ENCODE measurements around the gene MAGI1.

Gene MAGI1

GRCh38 chr3:65762235-65762580 is 276.5 kb downstream of the MAGI1 start:
- no peak for ATAC-seq
- TF ChIP-seq ESRRG (CRISPR knock-in tag; IDR thresholded peaks at IDR 0.05) (no peak), ZNF70 (CRISPR knock-in tag; IDR thresholded peaks at IDR 0.05) (no peak), TOX (CRISPR knock-in tag; IDR thresholded peaks at IDR 0.05; ENCODE audit: borderline replicate concordance) (no peak), CREB5 (CRISPR knock-in tag; IDR thresholded peaks at IDR 0.05; ENCODE audit: low read depth) (no peak), CSRNP3 (CRISPR knock-in tag; IDR thresholded peaks at IDR 0.05) (no peak), CSDC2 (CRISPR knock-in tag; IDR thresholded peaks at IDR 0.05) (no peak), OSR1 (CRISPR knock-in tag; IDR thresholded peaks at IDR 0.05) (no peak), BACH2 (CRISPR knock-in tag; IDR thresholded peaks at IDR 0.05; ENCODE audit: borderline replicate concordance) (no peak), ZNF565 (CRISPR knock-in tag; conservative IDR thresholded peaks at IDR 0.05; ENCODE audit: low read depth) (no peak), RARB (CRISPR knock-in tag; IDR thresholded peaks at IDR 0.05) (no peak), ARNTL (CRISPR knock-in tag; IDR thresholded peaks at IDR 0.05; ENCODE audit: borderline replicate concordance, low read depth) (no peak), GLIS3 (CRISPR knock-in tag; IDR thresholded peaks at IDR 0.05) (no peak), TSHZ2 (CRISPR knock-in tag; IDR thresholded peaks at IDR 0.05) (no peak), ZFP30 (CRISPR knock-in tag; IDR thresholded peaks at IDR 0.05) (no peak), SNAI2 (CRISPR knock-in tag; IDR thresholded peaks at IDR 0.05) (no peak)

GRCh38 chr3:65761446-65762234 is 277.1 kb downstream of the MAGI1 start:
- ATAC-seq, result no peak
- TF ChIP-seq ISL1 (CRISPR knock-in tag; IDR thresholded peaks at IDR 0.05) (no peak), ZNF8 (CRISPR knock-in tag; IDR thresholded peaks at IDR 0.05) (no peak), RARB (CRISPR knock-in tag; IDR thresholded peaks at IDR 0.05) (no peak)

- no peak for ATAC-seq
- TF ChIP-seq OSR1 (CRISPR knock-in tag; IDR thresholded peaks at IDR 0.05) (no peak), ESRRG (CRISPR knock-in tag; IDR thresholded peaks at IDR 0.05) (no peak), ZNF565 (CRISPR knock-in tag; conservative IDR thresholded peaks at IDR 0.05; ENCODE audit: low read depth) (no peak), GLIS3 (CRISPR knock-in tag; IDR thresholded peaks at IDR 0.05) (no peak), ZNF8 (CRISPR knock-in tag; IDR thresholded peaks at IDR 0.05) (no peak), RARB (CRISPR knock-in tag; IDR thresholded peaks at IDR 0.05) (no peak), CSRNP3 (CRISPR knock-in tag; IDR thresholded peaks at IDR 0.05) (no peak), PATZ1 (CRISPR knock-in tag; IDR thresholded peaks at IDR 0.05; ENCODE audit: borderline replicate concordance) (no peak), SNAI2 (CRISPR knock-in tag; IDR thresholded peaks at IDR 0.05) (no peak)
These were observed 279.7 kb downstream of the MAGI1 start for GRCh38 chr3:65758876-65759598.
